GM18907 (cell line): Measurements from ENCODE around the gene MYLK.
"Not testable (repeated sequence)": the region's sequence is repeated elsewhere in the genome, so short reads cannot be mapped to it uniquely, and the experiment has no call there.

ENCODE experiments used
- ATAC-seq: cut with Tn5 transposase; IDR thresholded peaks from one replicate; pipeline ENCODE4 v1.9.1; 2021; ENCODE audit warnings: mild to moderate bottlenecking, moderate library complexity; ENCODE audit not compliant: unreplicated experiment

The MYLK gene

DNA sequence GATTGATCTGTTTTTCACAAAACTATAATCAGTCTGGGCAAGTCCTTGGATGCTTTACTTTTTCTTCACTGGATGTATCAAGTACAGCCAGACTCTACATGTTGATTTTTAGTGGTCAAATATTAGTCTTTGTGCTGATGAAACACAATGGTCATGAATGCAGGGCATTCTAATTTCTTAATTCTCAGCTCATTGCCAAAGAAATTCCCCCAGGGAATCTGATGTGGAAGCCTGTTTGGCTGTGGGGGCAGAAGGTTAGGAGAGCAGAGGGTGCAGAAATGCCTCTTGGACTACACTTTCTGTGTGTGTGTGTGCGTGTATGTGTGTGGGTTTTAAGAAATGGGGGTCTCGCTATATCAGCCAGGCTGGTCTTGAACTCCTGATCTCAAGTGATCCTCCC, 250.6 kb downstream of the MYLK start:
- ATAC-seq, result no peak

DNA sequence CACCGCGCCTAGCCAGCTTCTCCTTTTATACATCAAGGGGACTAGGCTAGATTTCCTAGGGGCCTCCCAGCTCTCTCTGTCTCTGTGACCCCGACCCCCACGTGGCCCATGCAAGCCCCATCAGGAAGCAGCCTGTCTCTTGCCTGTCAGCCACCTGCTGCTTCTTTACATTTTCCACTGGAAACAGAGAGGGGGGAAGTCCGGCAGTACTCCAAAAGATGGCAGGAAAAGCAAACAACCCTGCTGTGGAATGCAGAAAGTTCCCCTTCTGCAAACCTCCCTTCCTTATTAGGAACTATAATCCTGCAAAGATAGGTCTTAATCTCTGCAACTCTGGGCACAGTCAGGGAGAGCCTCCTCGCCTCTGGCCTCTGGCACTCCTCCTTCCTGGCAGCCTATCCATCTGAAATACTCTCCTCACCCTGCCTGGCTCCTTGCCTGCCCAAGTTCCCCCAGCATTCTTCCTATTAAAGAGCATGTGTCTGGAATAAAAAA, 251.9 kb downstream of the MYLK start:
- no peak for ATAC-seq

DNA sequence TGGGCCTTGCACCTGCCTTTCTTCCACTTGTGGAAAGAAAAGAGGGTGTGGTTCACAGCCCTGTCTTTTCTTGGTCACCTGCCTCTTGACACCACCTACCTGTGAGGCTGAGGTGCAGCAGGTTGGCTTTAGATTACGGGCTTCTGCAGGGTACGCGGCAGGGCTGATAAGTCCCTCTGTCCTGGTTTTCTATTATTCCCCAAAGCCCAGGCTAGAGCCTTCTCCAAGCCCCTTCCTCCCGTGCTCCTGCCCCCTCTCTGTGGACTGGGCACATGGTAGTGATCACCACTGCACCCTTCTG, 254.4 kb downstream of the MYLK start:
- no peak for ATAC-seq

DNA sequence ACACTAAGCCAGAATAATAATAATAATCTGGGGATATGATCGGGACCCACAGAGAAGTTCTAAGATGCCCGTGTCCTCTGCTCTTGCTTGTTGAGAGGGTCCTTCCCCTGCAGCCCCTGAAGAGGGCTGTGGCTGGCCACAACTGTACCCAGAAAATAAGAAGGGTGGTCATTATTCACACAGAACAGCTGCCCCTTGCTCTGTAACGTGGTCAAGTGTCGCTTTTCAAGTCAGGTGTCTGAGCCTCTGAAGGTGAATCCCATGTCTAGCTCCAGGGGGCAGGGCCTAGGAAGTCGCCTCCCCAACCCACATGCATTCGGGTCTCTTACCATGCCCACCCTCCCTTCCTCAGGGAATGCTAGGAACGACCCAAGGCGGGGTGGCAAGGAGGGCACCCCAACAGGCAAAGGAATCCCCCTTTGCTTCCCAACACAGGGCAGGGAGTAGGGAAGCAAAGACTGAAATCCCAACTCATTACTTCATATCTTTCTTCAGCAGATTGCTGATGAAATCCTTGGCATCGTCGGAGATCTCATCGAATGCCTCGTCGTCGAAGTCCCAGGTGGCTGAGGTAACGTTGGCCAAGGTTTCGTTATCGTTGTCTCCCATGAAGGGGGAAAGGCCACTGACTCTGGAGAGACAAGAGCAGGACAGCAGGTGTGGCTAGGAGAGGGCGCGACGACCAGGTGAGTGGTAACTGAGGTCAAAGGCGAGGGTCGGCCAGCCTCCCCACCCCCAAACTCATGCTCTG, 255.0 kb downstream of the MYLK start:
- no peak for ATAC-seq

DNA sequence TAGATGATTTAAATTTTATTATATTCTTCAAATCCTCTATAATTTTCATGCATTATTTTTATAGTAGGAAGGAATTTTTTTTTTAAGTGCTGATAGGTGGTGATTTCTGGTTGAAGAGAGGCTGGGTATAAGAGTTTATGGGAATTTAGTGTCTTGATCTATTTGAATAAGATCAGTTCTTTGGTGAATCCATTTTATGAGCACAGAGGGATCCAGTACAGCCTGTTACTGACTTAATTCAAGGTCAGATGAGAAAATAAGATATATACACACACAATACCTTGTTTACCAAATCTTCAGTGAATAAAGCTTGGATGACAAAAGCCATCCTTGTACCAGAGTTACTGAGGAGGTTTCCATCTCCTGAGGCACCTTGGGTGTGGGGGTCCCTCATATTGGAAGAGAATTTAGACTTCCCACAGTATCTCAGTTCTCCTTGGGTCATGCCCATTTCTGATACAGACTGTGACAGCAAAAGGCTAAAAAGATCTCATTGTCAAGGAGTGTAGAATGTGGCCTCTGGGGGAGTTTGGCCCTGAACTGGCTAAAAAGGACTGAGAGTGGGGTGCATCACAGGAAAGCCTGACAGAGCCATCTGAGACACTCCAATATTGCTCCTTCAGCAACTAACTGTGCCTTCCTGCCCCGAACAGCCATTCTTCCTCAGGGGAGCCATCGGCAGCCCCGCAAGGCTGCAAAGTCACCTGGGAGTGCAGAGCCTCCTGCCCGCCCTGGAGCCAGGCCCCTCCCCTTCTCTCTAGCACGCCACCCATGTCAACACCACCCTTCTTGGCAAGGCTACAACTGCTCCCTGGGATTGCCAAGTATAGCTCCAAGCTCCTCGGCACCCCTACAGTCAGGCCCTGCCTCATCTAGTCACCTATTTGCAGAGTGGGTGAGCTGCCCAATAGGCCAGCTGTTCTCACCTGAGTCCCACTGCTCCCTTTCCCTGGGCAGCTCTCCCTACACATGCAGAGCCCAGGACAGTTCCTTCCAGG, 256.2 kb downstream of the MYLK start:
- ATAC-seq, result no peak

DNA sequence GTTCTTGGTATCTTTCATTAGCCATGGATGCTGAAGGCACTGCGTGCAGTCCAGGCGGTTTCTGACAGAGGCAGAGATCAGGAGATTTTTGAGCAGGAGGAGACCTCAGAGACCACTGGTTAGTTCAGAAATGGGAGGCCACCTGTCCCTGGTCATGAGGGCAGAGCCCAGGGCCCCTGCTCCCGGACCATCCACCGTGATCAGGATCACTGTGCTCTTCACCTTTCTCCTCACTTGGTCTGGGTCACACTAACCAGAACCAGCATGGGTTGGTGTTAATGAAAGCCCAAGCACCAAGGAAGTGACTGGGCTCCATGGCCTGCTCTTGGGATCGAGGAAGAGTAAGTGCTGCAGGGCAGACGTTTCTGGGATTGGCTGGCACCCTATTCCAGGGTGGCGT, 257.3 kb downstream of the MYLK start:
- ATAC-seq, result no peak

DNA sequence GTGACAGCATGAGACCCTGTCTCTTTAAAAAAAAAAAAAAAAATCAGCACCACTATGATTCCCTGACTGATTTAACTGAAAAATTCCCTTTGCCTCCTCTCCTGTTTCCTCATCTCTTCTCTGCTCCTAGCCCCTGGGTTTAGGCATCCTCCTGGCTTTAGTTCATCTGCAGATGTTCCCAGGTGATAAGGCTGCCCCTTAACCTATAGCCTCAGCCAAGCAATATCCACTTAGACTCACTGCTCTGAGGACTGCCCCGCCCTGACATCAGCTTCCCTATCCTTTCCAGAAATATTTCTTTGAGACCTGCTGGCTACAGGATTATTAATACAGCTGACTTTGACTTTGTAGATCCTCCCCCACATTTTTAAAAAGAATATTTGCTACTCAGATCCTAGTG, 259.8 kb downstream of the MYLK start:
- ATAC-seq, result no peak

DNA sequence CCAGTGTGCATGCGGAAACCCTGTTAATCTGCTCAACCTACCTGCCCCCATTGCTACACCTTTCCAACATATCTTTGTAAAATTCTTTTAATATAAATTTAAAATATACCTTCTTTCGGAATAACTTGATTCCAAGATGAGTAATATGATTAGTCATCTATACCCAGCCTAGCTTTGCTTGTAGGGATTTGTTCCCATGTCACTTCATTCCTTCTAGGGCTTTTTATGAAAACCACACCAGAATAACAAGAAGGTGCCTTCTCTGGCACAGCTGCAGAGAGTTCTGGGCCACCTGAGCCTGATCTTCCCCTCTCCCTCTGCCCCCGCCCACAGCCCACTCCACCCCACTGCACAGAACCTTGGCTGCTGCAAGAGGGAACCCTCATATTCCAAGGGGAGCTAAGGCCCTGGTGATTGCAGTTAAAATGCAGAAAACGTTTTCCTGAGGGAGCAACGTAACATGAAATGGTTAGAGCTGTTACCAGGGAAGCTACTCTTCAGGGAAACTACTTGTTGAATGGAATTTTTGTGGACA, 260.7 kb downstream of the MYLK start:
- ATAC-seq, result no peak

DNA sequence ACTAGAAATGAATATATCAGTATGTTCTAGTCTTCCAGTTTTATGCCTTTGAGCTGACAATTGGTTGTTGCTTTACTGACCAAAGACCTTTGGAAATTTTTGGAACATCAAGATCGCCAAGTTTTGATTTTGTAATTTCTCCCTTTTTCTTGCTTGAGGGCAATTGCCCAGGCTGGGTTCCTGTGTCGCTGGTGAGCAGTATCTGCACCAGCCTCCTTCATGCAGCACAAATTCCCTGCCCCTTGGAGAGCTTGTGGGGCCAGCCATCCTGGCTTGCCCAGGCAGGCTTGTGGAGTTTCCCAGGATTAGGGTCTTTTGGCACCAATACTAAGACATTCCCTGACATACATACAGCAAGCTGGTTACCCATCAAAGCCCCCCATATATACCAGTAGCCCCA, 261.4 kb downstream of the MYLK start:
- ATAC-seq, result no peak

DNA sequence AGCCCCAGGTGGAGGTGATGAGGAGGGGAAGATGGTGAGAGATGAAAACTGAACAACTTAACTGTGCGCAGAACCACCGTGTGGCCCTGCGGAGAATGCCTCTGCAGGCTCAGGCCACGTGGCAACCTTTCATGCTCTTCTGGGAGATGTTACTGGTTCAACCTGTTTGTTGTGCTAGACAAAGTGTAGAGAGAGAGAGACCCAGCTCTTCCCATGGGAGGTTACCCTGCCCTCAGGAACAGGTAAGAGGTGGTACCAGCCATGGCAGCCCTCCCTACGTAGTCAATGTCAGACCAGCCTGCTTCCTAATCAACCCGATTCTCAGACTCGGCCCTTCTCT, 262.3 kb downstream of the MYLK start:
- ATAC-seq, result no peak

DNA sequence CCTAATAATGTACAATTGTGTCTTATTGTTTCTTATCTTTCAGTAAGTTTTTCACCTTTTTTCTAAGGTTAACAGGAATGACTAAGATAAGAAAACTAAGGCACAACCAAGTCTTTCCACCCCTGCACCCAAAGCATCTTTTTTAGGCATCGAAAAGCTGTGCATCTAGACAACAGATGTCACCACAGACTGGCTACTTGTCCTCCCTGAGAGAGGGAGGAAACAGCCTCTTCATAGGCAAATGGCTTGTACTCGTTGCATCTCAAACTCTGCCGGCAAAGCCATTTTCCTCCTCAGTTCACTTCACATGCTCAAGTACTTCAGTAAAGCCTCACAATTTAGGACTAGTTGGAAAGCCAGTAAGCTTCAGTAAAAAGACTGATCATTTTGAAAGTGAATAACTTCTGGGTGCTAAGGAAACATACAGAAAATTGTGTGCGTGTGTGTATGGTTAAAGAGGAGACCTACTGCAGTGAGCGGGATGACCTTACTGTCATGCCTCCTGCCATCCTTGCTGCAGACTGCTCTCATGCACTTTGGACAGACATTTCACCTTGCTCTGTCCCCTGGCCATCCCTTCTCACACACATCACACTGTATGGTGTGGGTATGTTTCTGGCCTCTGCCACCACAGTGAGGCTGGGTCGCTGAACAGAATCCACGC, 262.8 kb downstream of the MYLK start:
- ATAC-seq, result no peak

DNA sequence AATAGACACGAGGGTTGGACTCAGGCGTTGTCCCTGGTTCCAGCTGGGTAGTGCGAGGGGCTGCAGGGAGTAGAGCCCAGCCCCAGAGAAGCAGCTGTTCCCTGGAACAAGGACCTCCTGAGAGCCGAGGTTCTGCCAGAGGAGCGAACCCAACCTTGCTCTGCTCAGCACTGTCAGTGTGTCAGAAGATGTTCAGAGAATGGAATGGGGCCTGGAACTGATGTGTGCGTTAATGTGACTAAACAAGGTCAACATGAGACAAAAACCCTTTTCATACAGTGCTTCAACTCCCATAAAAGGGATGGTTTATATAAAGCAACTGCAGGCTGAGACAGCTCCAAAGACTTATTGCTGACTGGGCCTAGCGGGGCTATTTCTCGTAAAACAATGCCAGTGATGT, 263.8 kb downstream of the MYLK start:
- ATAC-seq, result no peak

DNA sequence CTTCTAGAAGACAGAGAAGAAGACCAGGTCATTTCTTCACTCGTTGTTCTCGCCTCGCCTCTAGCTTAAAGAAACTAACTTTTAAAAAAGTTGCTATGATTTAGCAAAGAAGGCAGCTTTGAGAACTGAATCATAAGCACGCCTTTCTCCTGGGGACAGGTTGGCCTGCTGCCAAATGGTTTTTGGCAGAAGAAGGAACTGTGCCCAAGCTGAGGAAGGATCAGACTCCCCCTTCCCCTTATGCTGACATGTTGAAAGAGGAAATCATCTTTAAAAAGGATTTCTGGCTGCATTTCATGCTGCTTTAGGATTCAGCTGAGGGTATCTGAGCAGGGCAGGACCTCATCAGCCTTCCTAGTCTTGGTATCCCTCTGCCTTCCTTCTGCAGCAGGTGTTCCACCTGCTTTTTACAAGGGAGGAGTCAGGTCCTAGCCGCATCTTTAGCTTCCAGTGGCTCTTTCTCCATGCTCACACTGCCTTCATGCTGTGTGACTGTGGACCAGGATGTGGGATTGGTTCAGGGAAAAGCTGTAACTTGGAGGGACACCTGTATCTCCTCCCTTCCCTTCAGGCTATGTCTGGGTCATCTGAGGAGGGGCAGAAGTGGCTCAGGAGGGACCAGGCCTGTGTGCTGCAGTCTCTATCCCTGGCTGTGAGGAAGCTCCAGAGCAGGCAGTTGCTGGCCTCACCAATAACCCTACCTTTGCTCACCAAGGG, 265.2 kb downstream of the MYLK start:
- no peak for ATAC-seq

DNA sequence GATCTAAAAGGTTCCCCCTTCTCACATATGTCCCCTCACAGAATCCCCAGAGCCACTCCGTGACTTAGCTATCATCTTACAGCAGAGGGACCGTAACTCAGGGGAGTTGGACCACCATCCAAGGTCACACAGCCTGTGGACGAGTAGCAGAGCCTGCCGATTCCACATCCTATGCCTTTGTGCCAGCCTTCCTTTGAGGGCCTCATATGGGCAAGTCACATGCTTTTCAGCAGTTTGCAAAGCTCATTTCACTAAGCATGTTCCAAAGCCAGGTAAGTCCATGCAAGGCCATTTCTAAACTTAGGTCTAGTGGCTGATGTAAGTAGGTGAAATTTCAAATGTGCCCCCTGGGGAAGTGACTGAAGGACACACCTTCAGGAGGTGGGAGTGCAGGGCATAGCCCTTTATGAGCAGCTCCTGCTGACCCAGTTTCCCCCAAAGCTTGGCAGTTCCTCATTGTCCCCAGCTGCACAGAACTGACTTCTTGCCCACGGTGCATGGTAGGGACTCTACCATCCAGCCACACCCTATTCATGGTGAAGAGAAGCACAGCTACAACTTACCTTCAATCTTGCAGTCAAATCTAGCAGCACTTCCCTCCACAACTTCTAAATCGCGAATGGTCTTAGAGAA, 265.9 kb downstream of the MYLK start:
- no peak for ATAC-seq

DNA sequence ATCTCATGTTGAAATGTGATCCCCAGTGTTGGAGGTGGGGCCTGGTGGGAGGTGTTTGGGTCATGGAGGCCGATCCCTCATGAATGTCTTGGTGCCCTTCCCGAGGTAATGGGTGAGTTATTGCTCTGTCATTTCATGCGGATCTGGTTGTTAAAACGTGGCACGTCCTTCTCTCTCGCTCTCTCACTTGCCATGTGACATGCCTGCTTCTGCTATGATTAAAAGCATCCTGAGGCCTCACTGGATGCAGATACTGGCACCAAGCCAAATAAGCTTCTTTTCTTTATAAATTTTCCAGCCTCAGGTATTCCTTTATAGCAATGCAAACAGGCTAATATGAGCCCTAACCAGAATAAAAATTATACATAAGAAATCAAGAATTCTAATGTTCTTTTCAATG, 267.5 kb downstream of the MYLK start:
- ATAC-seq, result no peak

DNA sequence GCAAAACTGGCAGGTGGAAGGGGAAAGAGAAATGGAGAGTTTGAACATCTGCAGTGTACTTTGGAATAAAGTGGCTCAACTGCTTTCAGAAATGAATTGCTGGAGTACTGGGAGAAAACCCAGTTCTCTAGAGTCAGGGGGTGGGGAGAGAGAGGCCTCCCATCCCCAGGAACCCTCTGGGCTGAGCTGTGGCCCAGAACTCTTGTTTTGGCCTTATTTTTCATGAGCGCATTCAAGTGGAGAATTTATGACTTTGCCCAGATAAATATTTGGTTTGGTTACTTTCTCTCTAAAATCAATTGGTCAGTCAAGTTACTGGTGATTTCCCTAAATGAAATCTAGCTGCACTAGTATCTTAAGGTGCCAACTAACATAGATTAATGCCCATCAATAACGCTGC, 270.6 kb downstream of the MYLK start:
- no peak for ATAC-seq

DNA sequence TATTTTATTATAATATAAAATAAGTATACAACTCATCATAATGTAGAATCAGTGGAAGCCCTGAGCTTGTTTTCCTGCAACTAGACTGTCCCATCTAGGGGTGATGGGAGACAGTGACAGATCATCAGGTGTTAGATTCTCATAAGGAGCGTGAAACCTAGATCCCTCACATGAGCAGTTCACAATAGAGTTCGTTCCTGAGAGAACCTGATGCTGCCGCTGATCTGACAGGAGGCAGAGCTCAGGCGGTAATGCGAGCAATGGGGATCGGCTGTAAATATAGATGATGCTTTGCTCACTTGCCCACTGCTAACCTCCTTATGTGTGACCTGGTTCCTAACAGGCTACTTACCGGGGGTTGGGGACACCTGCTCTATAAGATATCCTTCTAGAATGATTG, 272.5 kb downstream of the MYLK start:
- not testable (repeated sequence) for ATAC-seq

DNA sequence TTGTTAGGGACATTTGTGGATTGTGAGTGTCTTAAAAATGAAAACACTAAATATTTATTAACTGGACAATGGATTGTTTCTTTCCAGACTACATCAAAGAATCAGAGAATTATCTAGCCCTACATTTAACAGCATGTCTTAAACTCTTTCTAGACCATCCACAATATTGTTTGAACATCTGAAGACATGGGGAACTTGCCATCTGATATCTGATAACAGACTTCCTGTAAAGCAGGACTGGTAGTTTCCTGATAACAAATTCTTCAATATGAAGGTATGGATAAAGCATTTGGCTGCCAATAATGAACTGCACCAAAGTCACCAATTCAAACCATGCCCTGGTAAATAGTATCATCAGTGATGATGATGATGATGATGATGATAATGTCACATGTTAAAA, 273.1 kb downstream of the MYLK start:
- no peak for ATAC-seq

DNA sequence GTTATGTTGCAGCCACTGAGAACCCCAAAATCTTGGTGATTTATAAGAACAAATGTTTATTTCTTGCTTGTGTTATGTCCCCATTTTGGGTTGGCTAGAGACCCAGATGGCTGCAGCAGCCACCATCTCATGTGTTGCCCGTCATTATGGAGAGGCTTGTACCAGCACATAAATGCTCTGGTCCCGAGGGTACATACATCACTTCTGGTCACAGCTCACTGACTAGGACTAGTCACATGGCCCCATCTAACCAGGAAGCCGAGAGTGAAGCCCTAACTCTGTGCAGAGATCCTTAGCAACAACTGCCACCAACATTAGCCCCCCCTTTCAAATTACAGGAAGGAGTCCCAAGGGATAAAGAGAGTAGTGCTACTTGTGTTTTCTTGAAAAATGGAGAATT, 273.8 kb downstream of the MYLK start:
- ATAC-seq, result peak; percentile 64

DNA sequence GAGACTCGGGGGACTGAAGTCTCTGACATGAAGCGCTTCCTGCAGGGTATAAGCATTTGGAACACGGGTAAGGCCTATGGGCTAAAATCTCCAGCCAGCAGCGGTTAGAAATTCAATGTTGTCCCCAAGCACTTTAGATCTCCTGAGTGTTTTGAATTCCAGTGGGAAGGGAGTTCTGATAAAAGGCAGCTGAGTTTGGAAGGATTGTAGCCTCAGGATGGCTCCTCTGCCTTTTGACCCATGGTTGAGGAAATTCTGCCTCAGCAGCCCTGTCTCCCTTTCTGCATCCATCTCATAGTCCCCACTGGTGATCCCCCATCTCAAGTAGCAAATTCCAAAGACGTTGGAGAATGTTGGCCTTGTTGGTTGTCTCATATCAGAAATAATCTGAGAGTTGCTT, 275.1 kb downstream of the MYLK start:
- ATAC-seq, result no peak
